SW480 (cell line): ENCODE measurements around the gene CXCL13.
A peak's percentile ranks its signal among the peaks of the same experiment; 100 is the strongest.
"Not testable (repeated sequence)": the region's sequence is repeated elsewhere in the genome, so short reads cannot be mapped to it uniquely, and the experiment has no call there.

Experiments used
- DNase-seq: peaks from one replicate; pipeline ENCODE4 v3.0.0-alpha.2; 2016; ENCODE audit warnings: low spot score

The CXCL13 gene

DNA sequence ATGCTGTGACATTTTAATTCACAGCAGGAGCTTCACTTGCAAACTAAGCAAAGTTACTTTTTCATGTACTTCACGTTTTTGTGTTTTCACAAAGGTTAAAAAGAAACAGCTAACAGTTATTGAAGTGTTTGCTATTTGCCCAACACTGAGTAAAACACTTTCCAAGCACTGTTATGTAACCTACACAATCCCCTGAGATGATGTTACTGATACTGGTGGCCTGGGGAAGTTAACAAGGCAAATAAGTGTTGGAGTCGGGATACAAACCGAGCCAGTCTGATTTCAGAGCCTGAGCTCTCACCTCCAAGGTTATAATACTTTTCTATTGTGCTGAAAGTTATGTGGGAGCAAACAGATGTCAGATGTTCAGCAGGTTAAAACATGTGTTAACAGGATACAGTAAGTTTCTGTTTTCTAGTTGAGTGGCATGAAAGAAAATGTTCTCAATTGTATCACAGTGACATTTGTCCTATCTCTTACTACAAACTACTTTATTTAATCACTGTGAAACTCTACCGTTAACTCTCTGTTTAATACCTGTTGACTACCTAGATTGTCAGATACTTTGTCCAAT is 3.9 kb upstream of the CXCL13 start:
- no peak for DNase-seq

DNA sequence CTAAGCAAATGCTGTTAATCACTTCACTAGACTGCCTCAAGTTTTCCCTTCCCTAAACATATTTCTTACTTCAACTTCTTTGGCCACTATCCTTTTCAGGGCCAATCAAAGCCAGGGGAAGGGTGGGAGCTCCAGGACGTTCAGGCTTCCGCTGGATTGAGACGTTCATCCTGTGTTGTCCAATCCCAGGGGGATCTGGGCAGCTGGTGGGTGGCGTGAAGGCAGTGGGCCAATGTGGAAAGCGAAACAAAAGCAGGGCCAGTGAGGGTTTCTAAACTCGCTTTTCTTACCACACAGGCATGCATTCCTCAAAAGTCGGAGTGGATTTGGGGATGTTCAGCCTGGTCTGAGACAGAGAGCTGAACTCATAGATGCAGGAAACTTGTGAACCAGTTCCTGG is 7.6 kb downstream of the CXCL13 start:
- no peak for DNase-seq

DNA sequence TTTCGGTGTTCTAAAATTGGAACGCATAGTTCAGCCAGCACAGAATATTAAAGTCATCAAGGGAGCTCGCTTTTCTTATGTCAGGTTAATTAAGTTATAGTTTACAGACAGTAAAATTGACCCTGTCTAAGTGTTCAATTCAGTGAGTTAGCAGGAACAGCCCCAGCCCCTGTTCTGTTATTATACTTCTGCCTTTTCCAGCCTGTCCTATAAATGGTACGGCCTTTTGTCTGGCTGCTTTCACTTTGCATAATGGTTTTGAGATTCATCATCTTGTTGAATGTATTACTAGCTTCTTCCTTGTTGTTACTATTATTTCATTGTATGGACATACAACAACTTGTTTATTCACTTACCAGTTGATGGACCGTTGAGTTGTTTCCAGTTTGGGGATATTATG is 9.5 kb downstream of the CXCL13 start:
- DNase-seq: no peak

DNA sequence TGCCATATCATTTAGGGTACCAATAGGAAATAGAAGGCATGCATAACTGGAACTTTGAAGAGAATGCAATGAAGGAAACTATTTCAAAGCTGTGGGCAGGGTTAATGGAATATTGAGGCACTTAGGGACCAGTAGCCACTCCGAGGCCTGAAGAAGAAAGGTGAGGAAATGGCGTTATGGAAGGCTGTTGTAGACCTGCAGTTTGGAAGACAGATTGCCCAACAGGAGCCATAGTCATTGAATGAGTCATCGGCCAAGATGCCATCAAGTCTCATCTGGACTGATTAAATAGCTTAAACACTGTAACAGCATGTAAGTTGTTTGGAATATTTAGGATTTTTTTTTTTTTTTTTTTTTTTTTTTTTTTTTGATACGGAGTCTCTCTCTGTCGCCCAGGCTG is 11.6 kb downstream of the CXCL13 start:
- no peak for DNase-seq

DNA sequence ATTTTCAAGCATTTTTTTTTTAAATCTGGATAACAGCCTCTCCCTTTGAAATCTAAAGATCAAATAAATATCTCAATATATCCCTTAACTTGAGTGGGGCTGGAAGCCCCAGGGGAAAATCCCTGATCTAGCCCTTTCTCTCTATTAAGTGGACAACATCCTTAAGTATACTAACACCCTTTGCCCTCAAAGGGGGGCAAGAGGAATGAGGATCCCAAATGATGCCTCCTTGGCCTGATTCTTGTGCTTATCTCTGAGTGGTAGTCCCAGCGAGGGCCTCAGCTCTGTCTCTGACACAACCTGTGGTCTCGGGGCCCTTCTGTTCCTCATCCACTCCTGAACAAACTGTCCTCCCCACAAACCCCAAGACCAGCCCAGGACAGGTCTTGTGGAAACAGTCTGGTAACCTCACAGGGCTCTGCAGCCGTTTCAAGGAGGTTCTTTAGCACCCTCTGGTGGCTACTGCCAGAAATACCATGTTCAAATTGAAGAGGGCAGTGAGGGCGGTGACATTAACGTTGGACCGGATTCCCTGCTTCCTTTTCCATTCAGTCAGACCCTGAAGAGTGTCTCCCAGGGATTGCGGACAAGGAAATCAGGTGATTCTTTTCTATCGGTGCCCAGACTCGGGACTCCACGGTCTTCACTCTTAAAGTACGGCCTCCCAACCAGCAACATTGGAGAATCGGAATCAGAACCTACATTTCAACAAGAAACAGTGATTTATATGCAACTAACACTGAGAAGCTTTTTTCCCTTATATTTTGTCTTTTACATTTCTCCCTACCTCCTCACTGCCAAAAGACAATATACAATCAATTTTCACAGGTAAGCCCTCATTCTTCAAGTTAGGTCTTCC is 13.0 kb downstream of the CXCL13 start:
- DNase-seq: peak; percentile 63

DNA sequence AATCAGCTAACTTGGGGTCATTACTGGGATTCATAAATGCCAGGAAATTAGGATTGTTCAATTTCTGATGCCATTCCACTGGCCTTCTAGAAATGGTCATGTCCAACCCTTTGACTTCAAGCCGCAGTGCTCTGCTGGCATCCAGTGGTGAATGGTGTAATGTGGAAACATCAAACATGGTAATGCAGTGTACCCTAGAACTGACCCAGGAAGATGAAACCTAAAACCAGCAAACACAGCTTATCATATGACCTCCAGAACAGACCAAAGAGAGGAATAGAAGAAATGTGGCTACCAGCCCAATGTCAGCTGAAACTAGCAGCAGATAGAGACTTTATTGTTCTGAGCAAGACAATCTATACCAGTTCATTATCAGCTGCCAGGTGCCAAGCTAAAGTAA is 13.8 kb downstream of the CXCL13 start:
- DNase-seq: peak; percentile 31

DNA sequence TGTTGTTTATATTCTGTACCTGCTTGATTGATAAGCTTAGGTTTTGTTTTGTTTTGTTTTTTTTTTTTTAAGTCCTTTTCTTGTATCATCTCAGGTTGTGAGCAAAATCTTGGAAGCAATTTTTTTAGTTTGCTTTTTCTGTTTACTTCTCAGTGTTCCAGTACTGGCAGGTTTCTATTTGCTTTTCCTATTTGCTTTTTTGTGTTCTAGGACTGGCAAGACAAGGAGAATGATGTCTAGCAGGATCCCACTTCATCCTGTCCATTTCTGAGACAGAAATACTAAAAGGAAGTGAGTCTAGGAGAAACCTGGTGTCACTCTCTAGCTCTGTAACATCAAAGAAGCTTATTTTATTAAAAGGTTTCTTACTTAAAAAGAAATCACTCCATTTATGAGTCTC is 15.6 kb downstream of the CXCL13 start:
- DNase-seq: no peak

DNA sequence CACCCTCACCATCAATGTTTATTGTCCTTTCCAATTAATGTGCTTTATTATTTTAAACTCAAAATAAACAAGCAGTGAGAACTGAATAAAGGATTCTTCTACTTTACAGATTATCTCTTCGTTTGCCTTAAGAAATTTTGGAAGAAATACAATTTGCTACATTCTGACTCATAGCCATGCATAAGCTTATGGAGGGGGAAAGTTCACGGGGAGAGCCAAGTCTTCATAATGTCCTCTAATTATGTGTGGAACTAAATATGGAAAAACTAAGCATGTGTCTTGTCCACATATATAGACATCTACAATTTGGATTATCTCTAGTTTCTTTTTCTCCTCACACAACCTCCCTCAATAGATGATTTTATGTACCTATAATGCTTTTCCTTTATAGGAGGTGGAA is 17.5 kb downstream of the CXCL13 start:
- no peak for DNase-seq

DNA sequence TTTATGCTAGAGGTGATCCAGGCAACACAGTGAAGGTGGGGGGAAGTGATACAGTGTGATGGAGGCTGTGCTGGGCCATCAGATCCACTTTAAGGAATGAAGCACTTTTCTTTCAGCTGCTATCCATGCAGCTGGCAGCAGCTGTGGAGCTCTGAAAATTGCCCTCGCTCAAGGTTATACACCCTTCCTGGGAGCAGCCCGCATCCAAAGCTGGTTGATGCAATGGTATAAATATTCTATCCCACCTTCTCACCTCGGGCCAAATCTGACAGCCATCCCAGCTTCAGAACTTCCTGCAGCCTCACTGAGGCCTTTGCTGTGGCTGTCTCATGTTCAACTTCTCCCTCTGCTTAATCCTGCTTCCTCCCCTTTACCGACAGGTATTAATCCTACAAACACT is 18.6 kb downstream of the CXCL13 start:
- no peak for DNase-seq

DNA sequence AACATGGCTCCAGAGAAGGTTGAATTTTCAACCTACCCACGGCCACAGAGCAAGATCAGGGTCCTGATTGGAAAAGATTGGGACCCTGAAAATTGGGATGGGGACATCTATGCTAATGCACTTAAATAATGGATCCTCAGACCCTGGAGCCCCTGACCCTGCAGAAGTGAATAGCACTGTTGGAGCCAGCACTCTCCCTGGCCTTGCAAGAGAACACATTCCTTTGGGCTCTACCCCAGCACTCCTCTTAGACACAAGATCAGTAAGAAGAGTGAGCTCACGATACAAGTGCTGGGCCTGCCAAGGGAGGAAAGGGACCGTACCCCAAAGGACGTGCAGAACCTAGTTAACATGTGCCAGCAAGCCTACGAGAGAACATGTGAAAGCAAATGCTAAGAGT is 19.9 kb downstream of the CXCL13 start:
- no peak for DNase-seq

DNA sequence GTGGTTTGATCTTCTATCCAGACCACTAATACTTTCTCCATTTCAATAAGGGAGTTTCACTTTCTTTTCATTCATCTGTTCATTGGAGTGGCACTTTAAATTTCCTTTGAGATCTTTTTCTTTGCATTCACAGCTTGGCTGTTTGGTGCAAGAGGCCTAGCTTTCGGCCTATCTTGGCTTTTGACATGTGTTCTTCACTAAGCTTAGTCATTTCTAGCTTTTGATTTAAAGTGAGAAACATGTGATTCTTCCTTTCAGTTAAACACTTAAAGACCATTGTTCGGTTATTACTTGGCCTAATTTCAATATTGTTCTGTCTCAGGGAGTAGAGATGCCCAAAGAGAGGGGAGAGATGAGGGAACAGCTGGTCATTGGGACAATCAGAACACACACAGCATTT is 24.3 kb downstream of the CXCL13 start:
- DNase-seq: no peak

DNA sequence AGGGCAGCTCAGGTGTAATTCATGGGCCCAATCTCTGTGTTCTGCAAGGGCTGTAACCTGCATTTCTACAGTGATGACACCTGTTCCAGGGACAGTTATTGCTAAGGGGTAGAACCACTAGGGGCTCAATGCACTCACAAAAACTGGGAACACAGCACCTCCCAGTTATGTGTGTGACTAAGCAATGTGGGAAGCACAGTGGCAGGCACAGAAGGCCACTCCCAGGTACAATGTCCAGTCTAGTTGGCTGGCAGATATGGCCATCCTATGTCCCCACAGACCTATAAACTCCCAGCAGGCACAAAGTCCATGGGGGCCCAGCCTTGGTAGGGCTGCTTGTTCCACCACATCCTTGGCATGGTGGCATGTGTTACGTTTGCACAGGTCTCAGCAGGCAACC is 25.7 kb downstream of the CXCL13 start:
- DNase-seq: peak; percentile 11

DNA sequence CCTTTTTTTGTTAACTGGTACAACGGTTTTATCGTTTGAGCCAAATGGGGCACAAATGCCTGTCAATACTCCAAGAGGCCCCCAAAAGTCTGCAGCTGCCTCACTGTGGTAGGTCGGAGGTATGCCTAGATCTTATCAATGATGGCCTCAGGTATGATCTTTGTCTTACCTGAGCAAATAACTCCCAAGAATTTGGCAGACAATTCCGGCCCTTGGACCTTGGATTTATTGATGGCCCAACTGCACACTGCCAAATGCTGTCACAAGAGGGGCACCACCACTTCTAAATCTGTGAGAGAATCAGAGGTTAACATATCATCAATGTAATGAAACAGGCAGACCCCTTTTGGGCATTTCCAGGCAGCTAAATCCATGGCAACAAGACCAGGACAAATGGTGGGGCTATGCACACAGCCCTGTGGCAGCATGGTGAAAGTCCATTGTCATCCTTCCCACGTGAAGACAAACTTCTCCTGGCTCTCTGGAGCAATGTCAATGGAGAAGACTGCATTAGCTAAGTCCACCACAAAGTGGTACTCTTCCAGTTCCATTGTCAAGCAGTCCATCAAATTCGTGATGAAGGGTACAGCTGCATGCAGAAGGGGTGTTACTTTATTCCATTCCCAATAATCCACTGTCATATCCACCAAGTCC is 28.6 kb downstream of the CXCL13 start:
- no peak for DNase-seq

DNA sequence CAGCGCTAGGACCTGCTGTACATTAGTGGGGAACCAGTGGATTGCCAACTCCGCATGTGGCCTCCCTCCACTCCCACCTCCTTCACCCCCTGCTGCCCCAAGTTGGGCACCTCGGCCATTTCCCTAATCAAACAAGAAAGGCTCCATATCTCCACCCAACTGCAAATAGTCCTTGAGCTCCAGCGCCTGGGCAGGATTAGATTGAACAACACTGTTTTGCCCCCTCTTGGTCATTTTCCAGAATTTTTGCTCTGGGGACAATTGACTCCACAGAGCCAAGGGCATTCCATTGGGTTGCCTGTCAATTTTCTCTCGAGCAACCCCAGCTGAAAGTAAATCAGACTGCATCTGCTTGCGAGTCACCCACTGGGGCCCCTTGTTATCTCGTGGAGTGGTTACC is 29.6 kb downstream of the CXCL13 start:
- no peak for DNase-seq

DNA sequence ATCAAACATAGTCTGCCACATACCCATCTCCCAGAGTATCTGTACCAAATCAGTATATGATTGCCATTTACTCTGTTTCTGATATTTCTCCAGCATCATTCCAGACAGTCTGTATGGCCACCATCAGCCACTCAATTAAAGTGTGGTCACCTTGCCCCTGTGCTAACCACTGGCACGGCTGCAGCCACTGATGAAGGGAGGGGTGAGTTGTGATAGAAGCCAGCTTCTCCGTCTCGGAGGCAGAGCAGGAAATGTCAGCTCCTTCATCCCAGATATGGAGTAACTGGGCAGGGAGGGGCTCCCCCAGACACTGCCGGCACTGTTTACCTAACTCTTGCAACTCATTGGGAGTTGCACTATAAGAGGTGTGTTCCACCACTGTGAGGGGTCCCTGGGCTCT is 30.3 kb downstream of the CXCL13 start:
- no peak for DNase-seq

DNA sequence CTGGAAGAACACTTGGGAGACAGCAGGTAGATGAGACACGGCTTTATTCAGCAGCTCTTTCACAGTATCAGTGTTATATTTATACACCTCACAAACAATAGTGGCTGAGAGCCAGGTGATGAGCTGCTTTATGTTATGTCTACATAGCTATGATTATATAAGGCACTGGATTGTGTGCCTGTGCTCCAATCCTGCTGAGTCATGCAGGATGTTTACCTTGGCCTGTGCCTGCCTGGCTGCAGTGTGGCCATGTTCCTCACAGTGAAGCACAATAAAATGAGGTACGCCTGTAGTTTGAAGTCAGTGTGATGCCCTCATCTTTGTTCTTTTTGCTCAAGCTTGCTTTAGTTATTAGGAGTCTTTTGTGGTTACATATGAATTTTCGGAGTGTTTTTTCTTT is 31.3 kb downstream of the CXCL13 start:
- DNase-seq: peak; percentile 3

DNA sequence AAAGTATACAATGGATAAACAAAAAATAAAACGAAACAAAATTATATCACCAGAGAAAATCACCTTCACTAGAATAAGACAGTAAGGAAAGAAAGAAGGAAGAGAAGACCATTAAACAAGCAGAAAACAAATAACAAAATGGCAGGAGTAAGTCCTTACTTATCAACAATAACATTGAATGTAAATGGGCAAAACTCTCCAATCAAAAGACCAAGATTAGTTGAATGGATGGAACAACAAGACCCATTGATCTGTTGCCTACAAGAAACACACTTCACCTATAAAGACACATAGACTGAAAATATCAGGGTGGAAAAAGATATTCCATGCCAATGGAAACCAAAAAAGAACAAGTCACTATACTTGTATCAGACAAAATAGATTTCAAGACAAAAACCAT is 38.4 kb downstream of the CXCL13 start:
- DNase-seq: not testable (repeated sequence)

DNA sequence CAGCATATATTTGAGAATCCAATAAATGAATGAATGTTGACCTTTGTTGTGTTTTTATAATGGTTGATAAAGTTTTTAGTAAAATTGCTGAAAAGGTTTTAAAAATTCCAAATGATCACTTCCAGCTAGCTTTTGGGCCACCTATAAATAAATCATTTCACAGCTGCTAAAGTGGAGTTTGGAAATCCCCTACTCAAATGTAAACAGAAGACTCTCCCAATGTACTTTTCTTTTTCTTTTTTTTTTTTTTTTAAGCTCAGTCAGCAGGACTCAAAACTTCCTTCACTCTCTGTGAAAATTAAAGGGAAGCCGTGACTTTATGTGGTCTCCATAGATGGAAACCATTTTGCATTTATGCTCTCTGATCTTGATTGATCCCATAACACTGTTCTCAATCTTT is 45.2 kb downstream of the CXCL13 start:
- DNase-seq: no peak

DNA sequence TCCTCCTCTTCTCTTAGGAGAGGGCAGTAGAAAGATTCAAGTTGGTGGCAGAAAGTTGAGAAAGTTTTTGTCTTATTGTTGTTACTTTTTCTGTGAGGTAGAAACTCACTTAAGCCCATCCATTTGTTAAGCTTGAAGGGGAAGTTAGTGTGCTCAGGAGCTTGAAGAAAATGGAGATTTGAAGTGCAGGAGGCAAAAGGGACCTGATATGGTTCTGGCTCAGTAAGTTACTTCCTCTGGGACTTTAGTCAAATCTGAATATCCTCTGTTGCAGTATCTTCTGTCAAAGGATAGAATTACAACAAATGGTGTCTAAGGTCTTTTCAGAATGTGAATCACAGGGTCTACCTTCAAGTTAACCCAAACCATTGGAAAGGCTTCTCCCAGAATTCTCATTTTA is 46.2 kb downstream of the CXCL13 start:
- no peak for DNase-seq

DNA sequence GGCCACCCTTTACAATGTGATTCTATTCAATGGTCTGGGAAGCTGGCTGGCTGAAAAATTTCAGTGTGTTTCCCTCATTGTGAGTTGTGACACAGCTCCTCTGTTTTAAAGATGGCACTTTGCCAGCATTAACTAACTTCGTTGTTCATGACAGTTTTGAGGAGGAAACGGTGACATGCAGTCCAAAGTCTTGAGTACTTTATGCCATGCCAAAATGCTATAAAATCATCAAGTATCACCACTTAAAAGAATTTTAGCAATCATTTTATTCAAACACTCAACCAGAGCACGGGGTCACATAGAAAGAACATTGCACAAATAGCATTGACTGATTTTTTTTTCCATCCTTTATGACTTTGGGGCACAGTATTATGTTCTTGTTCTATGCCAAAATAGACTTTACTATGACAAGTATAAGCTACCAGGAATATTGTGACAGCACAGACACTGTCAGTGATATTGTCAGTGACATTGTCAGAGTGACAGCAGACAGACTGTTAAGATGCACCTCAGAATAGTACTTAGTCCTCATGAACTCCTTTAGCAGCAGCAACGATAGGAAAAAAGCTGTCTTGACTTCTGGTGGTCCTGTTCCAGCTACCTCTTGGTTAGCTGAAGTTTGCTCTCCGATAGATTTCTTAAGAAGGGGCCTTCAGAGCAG is 46.7 kb downstream of the CXCL13 start:
- DNase-seq: no peak

DNA sequence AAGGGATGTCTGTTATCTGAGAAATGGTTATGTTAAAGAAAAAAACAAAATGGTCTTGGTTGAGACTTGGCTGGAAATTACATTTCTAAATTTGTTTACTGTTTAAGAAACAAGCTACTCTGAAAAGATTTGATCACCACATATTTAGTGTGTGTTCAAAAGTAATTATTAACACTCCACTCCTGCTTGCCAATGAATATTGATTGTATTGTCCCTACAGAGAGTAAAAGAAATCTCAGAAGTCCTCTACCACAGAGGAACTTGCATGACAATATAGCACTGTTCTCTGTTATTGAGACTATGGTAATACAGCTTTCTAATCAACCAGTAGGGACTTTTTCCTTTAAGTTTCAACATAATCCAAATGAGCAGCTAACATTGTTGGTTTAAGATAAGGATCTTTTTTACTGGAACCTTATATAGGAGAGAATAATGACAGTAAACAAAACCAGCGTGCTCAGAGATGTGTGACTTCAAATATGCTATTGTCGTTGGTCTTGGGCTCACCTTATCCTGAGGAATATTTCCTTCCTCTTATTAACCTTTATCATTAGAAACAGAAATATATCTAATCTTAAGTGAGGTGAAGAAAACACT is 47.6 kb downstream of the CXCL13 start:
- DNase-seq: no peak

DNA sequence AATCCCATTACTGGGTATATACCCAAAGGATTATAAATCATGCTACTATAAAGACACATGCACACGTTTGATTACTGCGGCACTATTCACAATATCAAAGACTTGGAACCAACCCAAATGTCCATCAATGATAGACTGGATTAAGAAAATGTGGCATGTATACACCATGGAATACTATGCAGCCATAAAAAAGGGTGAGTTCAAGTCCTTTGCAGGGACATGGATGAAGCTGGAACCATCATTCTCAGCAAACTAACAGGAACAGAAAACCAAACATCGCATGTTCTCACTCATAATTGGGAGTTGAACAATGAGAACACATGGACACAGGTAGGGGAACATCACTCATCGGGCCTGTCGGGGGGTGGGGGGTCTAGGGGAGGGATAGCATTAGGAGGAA is 54.7 kb downstream of the CXCL13 start:
- not testable (repeated sequence) for DNase-seq
